OCI-LY1 (cell line): ENCODE measurements around the gene AGFG2.

Source experiments
- H2AFZ ChIP-seq: fragments of 200-600 bp; sonication (generic), shearing (Covaris generic); 2 replicates; pipeline ENCODE4 v1.6.0; 2014; ENCODE audit warnings: antibody characterized with exemption, mild to moderate bottlenecking, low read length
- H3F3A ChIP-seq: fragments of 200-600 bp; sonication (generic), shearing (Covaris generic); 2 replicates; pipeline ENCODE4 v1.6.0; 2014; ENCODE audit warnings: mild to moderate bottlenecking, antibody characterized with exemption, low read length, moderate library complexity; ENCODE audit not compliant: insufficient read depth
- H3K27ac ChIP-seq: fragments of 200-600 bp; sonication (generic); 2 replicates; pipeline ENCODE4 v1.5.1; 2014; ENCODE audit warnings: low read length, mixed run types, mild to moderate bottlenecking, low read depth; ENCODE audit not compliant: poor library complexity, severe bottlenecking
- H3K27me3 ChIP-seq: fragments of 200-600 bp; sonication (generic); 2 replicates; pipeline ENCODE4 v1.6.0; 2014; ENCODE audit warnings: antibody characterized with exemption, mild to moderate bottlenecking, low read length, moderate library complexity; ENCODE audit not compliant: insufficient read depth
- H3K36me3 ChIP-seq: fragments of 200-600 bp; sonication (generic); 2 replicates; pipeline ENCODE4 v1.6.1; 2014; ENCODE audit warnings: mild to moderate bottlenecking, antibody characterized with exemption, low read length, moderate library complexity, mixed read lengths; ENCODE audit not compliant: insufficient read depth
- H3K4me1 ChIP-seq: fragments of 200-600 bp; sonication (generic); 2 replicates; pipeline ENCODE4 v1.5.1; 2014; ENCODE audit warnings: mild to moderate bottlenecking, low read length, moderate library complexity; ENCODE audit not compliant: insufficient read depth, severe bottlenecking
- H3K4me2 ChIP-seq: fragments of 200-600 bp; sonication (generic), shearing (Covaris generic); 2 replicates; pipeline ENCODE4 v1.6.1; 2014; ENCODE audit warnings: low read length
- H3K4me3 ChIP-seq: fragments of 200-600 bp; sonication (generic); 2 replicates; pipeline ENCODE4 v1.5.1; 2014; ENCODE audit warnings: low read length, low read depth, mild to moderate bottlenecking, mixed read lengths; ENCODE audit not compliant: poor library complexity, severe bottlenecking
- H3K79me2 ChIP-seq: fragments of 200-600 bp; shearing (Covaris generic); 2 replicates; pipeline ENCODE4 v1.6.1; 2016; ENCODE audit warnings: mixed run types, low read length, mixed read lengths; ENCODE audit not compliant: insufficient read depth
- H3K9ac ChIP-seq: fragments of 200-600 bp; sonication (generic), shearing (Covaris generic); 2 replicates; pipeline ENCODE4 v1.6.1; 2014; ENCODE audit warnings: mild to moderate bottlenecking, low read length, mixed read lengths
- H3K9me2 ChIP-seq: fragments of 200-600 bp; sonication (generic), shearing (Covaris generic); 2 replicates; pipeline ENCODE4 v1.6.1; 2014; ENCODE audit warnings: low read depth, mild to moderate bottlenecking, low read length, mixed read lengths
- H3K9me3 ChIP-seq: fragments of 200-600 bp; shearing (Covaris generic); 2 replicates; pipeline ENCODE4 v1.6.1; 2014; ENCODE audit warnings: low read length, mixed read lengths
- H4K20me1 ChIP-seq: fragments of 200-600 bp; sonication (generic), shearing (Covaris generic); 2 replicates; pipeline ENCODE4 v1.6.0; 2016; ENCODE audit warnings: mild to moderate bottlenecking, low read length; ENCODE audit not compliant: insufficient read depth
- EZH2 ChIP-seq: fragments of 200-600 bp; sonication (generic), shearing (Covaris generic); IDR thresholded peaks from 2 replicates; pipeline ENCODE4 v1.8.0; 2017; ENCODE audit warnings: borderline replicate concordance, mixed run types, mild to moderate bottlenecking, antibody characterized with exemption, low read length, moderate library complexity, mixed read lengths
- TF ChIP-seq, protein P1 (sequence below): fragments of 200-600 bp; sonication (generic), shearing (Covaris generic); IDR thresholded peaks from 2 replicates; pipeline ENCODE4 v1.5.1; 2017; ENCODE audit warnings: mild to moderate bottlenecking, antibody characterized with exemption, low read length, moderate library complexity, mixed read lengths

The AGFG2 gene

DNA sequence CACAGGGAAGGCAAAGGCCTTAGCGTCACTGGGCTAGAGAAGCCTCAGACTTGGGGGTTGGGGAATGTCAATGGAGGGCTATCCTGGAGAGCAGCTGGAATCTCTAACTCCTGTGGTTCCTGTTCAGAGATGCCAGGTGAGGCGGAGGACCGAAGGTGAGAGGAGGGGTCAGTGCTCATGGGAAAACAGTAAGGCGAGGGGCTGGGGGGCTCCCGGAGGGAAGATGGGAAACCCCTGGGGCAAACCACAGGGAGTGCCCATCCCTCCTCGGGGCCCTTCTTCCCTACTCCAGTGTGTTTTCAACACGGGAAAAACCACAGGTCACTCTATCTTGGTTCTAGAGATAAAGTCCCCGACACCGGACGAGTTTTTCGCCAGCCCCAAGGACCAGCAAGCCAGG, 43.6 kb downstream of the AGFG2 start:
- Histone ChIP-seq H3K27ac (peak overlapping the region; percentile 92), H3K9ac (no peak overlapping the region), H3K4me1 (peaks cover 32% of the 10 kb centered on the region), H3K36me3 (peaks cover 52% of the 10 kb centered on the region), H4K20me1 (no peaks in the 10 kb centered on the region), H2AFZ (no peak overlapping the region), H3F3A (no peaks in the 10 kb centered on the region), H3K4me3 (no peak overlapping the region), H3K27me3 (no peaks in the 10 kb centered on the region), H3K79me2 (no peaks in the 10 kb centered on the region), H3K4me2 (no peak overlapping the region), H3K9me3 (no peaks in the 10 kb centered on the region), H3K9me2 (no peaks in the 10 kb centered on the region)
- TF ChIP-seq, protein P1, sequence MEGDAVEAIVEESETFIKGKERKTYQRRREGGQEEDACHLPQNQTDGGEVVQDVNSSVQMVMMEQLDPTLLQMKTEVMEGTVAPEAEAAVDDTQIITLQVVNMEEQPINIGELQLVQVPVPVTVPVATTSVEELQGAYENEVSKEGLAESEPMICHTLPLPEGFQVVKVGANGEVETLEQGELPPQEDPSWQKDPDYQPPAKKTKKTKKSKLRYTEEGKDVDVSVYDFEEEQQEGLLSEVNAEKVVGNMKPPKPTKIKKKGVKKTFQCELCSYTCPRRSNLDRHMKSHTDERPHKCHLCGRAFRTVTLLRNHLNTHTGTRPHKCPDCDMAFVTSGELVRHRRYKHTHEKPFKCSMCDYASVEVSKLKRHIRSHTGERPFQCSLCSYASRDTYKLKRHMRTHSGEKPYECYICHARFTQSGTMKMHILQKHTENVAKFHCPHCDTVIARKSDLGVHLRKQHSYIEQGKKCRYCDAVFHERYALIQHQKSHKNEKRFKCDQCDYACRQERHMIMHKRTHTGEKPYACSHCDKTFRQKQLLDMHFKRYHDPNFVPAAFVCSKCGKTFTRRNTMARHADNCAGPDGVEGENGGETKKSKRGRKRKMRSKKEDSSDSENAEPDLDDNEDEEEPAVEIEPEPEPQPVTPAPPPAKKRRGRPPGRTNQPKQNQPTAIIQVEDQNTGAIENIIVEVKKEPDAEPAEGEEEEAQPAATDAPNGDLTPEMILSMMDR: no peak
- no peak for TF ChIP-seq EZH2

DNA sequence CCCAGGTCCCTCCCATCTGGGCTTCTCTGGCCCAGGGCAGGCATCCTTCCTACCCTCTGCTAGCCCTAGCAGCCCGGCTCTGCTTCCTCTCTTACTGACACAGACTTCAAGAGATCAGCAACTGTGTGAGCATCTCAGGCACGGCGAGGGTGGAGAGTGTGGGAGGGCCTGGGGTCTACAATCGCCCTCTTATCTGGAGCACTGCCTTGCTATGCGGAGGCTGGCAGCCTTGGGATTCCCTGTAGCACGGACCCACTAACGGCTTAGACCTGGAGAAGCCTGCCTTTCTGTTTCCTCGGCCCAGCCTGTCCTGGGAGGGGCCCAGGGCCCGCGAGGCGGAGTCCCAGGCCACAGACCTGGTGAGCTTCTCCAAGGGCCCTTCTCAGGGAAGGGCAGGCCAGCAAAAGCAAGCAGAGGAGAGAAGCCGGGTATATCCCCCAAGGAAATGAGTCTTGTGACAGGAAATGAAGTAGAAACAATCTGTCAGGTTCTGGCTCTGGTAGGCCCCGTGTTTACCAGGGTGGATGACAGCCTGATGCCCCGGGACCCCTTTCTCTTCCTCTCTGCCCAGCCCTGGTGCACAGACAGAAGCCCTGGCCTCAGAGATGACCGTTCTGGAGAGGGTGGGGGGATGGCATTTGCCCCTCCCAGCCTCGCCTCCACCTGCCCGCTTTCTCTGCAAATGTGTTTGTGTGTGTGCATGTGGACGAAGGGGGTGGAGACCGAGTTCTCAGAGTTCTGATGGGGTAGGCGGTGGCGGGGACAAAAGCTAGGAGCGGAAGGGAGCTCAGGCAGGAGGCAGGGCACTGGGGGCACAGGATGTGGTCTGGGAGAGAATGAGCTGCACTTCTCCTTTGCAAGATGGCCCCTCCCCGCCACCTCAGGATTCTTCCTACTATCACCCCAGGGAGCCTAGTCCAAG, 44.4 kb downstream of the AGFG2 start:
- peak overlapping the region; percentile 92 for H3K27ac ChIP-seq
- H3K4me3 ChIP-seq: peak overlapping the region; percentile 75
- H3K9ac ChIP-seq: peak overlapping the region; percentile 86
- H3K36me3 ChIP-seq: peaks cover 44% of the 10 kb centered on the region
- H3K9me3 ChIP-seq: no peaks in the 10 kb centered on the region
- H3K27me3 ChIP-seq: no peaks in the 10 kb centered on the region
- no peak overlapping the region for H2AFZ ChIP-seq
- H3K9me2 ChIP-seq: no peaks in the 10 kb centered on the region
- H3F3A ChIP-seq: no peaks in the 10 kb centered on the region
- H4K20me1 ChIP-seq: no peaks in the 10 kb centered on the region
- peak overlapping the region; percentile 84 for H3K4me2 ChIP-seq
- no peaks in the 10 kb centered on the region for H3K79me2 ChIP-seq
- peaks cover 32% of the 10 kb centered on the region for H3K4me1 ChIP-seq
- no peak for TF ChIP-seq EZH2
- TF ChIP-seq, protein P1: no peak

DNA sequence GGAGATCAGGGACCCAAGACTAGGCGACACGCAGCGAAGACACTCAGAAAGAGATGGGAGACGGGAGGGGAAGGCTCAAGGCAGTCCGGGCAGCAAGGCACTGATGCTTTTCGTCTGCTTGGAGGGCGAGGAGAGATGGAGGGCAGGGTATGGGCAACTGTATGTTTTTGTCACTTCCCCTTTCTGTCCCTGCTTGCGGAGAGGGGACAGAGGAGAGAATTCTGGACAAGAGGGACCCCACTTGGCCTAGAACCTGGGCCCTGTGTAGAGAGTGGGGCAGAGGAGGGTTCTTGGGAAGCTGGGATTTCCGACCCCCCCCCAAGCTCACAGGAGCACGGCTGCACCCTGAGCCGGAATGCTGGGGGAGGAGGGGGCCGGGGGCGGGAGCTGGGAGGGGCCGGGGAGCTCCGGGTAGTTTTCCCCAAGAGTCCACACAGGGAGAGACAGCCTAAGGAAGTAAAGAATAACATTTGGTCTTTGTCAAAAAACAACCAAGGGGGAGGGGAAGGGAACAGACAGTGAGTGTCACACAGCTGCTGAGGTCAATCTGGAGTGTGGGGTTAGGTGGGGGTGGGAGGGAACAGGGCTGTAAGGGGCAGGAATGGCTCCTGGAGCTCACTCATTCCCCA, 45.2 kb downstream of the AGFG2 start:
- no peak for TF ChIP-seq EZH2
- TF ChIP-seq, protein P1: no peak
- H3K9ac ChIP-seq: peak overlapping the region; percentile 86
- no peaks in the 10 kb centered on the region for H3F3A ChIP-seq
- no peaks in the 10 kb centered on the region for H3K27me3 ChIP-seq
- peak overlapping the region; percentile 92 for H3K27ac ChIP-seq
- H3K4me2 ChIP-seq: peak overlapping the region; percentile 84
- H3K9me2 ChIP-seq: no peaks in the 10 kb centered on the region
- peak overlapping the region; percentile 75 for H3K4me3 ChIP-seq
- no peaks in the 10 kb centered on the region for H4K20me1 ChIP-seq
- H2AFZ ChIP-seq: no peak overlapping the region
- no peaks in the 10 kb centered on the region for H3K79me2 ChIP-seq
- peaks cover 37% of the 10 kb centered on the region for H3K36me3 ChIP-seq
- H3K9me3 ChIP-seq: no peaks in the 10 kb centered on the region
- H3K4me1 ChIP-seq: peaks cover 32% of the 10 kb centered on the region
